H1 (cell line): ENCODE measurements around the gene CACNA1C. TPM values are rescaled to one million over a fixed set of nuclear protein-coding genes. Genes with fewer than 3 reads are reported as not detected.

ENCODE experiments used
- CTCF ChIA-PET: fragments of 300-600 bp; sonication (Branson Sonifier 250); formaldehyde crosslinking; loops from one replicate; lab custom pipeline; 2021; ENCODE audit not compliant: partially characterized antibody; lab: Charles Lee
- POLR2A ChIA-PET: fragments of 300-600 bp; sonication (Branson Sonifier 250); formaldehyde crosslinking; loops from one replicate; lab custom pipeline; 2021; ENCODE audit warnings: inconsistent platforms; ENCODE audit not compliant: partially characterized antibody; lab: Charles Lee
- DNase-seq, 2 experiments: peaks; one replicate each; pipeline versions ENCODE4 v3.0.0 to v3.0.0-alpha.2; 2010 to 2022; ENCODE audit warnings: low spot score in 2 of 2, low read depth in 1 of 2, mixed read lengths in 1 of 2
- FAIRE-seq: peaks from 2 replicates; lab custom pipeline; 2011; peaks lifted over from hg19 to GRCh38; lab: Jason Lieb, UNC
- H2AFZ ChIP-seq: 2 replicates; pipeline ENCODE4 v1.8.1; 2012; ENCODE audit warnings: low read length, inconsistent platforms
- H2AK5ac ChIP-seq: 2 replicates; pipeline ENCODE4 v1.6.1; 2013; ENCODE audit warnings: low read depth, low read length
- H2BK120ac ChIP-seq: replicated peaks from 2 replicates; pipeline ENCODE3; 2013; ENCODE audit warnings: low read depth, low read length, inconsistent platforms
- H2BK12ac ChIP-seq: 2 replicates; pipeline ENCODE4 v1.6.1; 2013; ENCODE audit warnings: low read depth, low read length
- H2BK15ac ChIP-seq: 2 replicates; pipeline ENCODE4 v1.6.1; 2013; ENCODE audit warnings: low read length
- H2BK20ac ChIP-seq: 2 replicates; pipeline ENCODE4 v1.6.1; 2013; ENCODE audit warnings: low read length
- H2BK5ac ChIP-seq: 2 replicates; pipeline ENCODE4 v1.6.1; 2013; ENCODE audit warnings: low read depth, low read length
- H3K14ac ChIP-seq: 2 replicates; pipeline ENCODE4 v1.6.1; 2013; ENCODE audit warnings: inconsistent platforms; ENCODE audit not compliant: insufficient read length
- H3K18ac ChIP-seq: 2 replicates; pipeline ENCODE4 v1.6.1; 2013; ENCODE audit warnings: low read length; ENCODE audit errors: extremely low read depth
- H3K23ac ChIP-seq: 2 replicates; pipeline ENCODE4 v1.6.1; 2013; ENCODE audit warnings: inconsistent platforms; ENCODE audit not compliant: insufficient read length
- H3K23me2 ChIP-seq: 2 replicates; pipeline ENCODE4 v1.6.1; 2013; ENCODE audit warnings: low read depth, low read length
- H3K27ac ChIP-seq: 2 replicates; pipeline ENCODE4 v1.6.1; 2011; ENCODE audit warnings: low read depth, low read length, inconsistent platforms
- H3K27me3 ChIP-seq, 4 experiments: replicated peaks in 1 of 4; 1 replicate in 1 of 4; 2 replicates in 3 of 4; pipeline versions ENCODE4 v1.6.1 to v1.8.1; 2011 to 2013; ENCODE audit warnings: low read length in 3 of 4, mild to moderate bottlenecking in 3 of 4, inconsistent platforms in 2 of 4, mixed read lengths in 2 of 4, moderate library complexity in 1 of 4; ENCODE audit not compliant: control insufficient read depth in 3 of 4, insufficient read depth in 3 of 4; ENCODE audit errors: extremely low read depth in 1 of 4
- H3K36me3 ChIP-seq, 4 experiments: 2 replicates each; pipeline versions ENCODE4 v1.6.1 to v1.8.1; 2011 to 2013; ENCODE audit warnings: mild to moderate bottlenecking in 4 of 4, low read length in 3 of 4, moderate library complexity in 2 of 4, control low read depth in 1 of 4, inconsistent platforms in 1 of 4; ENCODE audit not compliant: insufficient read depth in 4 of 4, control insufficient read depth in 2 of 4
- H3K4ac ChIP-seq: replicated peaks from 2 replicates; pipeline ENCODE3; 2013; ENCODE audit warnings: low read length, low read depth, mixed read lengths, inconsistent platforms; ENCODE audit not compliant: insufficient read length
- H3K4me1 ChIP-seq, 4 experiments: replicated peaks in 1 of 4; 1 replicate in 1 of 4; 2 replicates in 3 of 4; pipeline versions ENCODE4 v1.6.1 to v1.8.1; 2011 to 2013; ENCODE audit warnings: low read length in 3 of 4, inconsistent platforms in 2 of 4, mixed read lengths in 1 of 4; ENCODE audit not compliant: insufficient read depth in 4 of 4, control insufficient read depth in 3 of 4
- H3K4me2 ChIP-seq, 2 experiments: 2 replicates each; pipeline versions ENCODE4 v1.6.1 to v1.8.1; 2011 to 2013; ENCODE audit warnings: low read depth in 2 of 2, low read length in 2 of 2, control low read depth in 1 of 2, inconsistent platforms in 1 of 2, mild to moderate bottlenecking in 1 of 2; ENCODE audit not compliant: insufficient read depth in 1 of 2
- H3K4me3 ChIP-seq, 4 experiments: fragments of 200-600, 300-600 bp in 1 of 4; sonication (generic), shearing (Covaris generic), sonication (Bioruptor Twin) in 1 of 4; 2 replicates each; pipeline versions ENCODE4 v1.5.1 to v1.8.1; 2011 to 2016; ENCODE audit warnings: low read length in 4 of 4, low read depth in 3 of 4, control low read depth in 2 of 4, inconsistent platforms in 2 of 4, mild to moderate bottlenecking in 2 of 4, mixed read lengths in 1 of 4, moderate library complexity in 1 of 4; ENCODE audit not compliant: insufficient read depth in 2 of 4; ENCODE audit errors: extremely low read depth in 1 of 4
- H3K56ac ChIP-seq: replicated peaks from 2 replicates; pipeline ENCODE3; 2013; ENCODE audit warnings: low read depth, mild to moderate bottlenecking, mixed read lengths, low read length, inconsistent platforms; ENCODE audit not compliant: insufficient read length
- H3K79me1 ChIP-seq: 2 replicates; pipeline ENCODE4 v1.6.1; 2013; ENCODE audit warnings: low read depth, low read length, control low read depth
- H3K79me2 ChIP-seq, 2 experiments: 2 replicates each; pipeline versions ENCODE4 v1.6.1 to v1.8.1; 2012 to 2013; ENCODE audit warnings: low read length in 2 of 2, mild to moderate bottlenecking in 2 of 2, inconsistent platforms in 1 of 2; ENCODE audit not compliant: insufficient read depth in 2 of 2, control insufficient read depth in 1 of 2
- H3K9ac ChIP-seq, 4 experiments: replicated peaks in 1 of 4; 1 replicate in 1 of 4; 2 replicates in 3 of 4; pipeline versions ENCODE4 v1.6.1 to v1.8.1; 2011 to 2013; ENCODE audit warnings: low read depth in 3 of 4, low read length in 3 of 4, control low read depth in 2 of 4, mild to moderate bottlenecking in 2 of 4, moderate library complexity in 2 of 4, inconsistent platforms in 1 of 4; ENCODE audit errors: extremely low read depth in 1 of 4
- H3K9me3 ChIP-seq, 2 experiments: 2 replicates each; pipeline versions ENCODE4 v1.6.1 to v1.8.1; 2012 to 2013; ENCODE audit warnings: mild to moderate bottlenecking in 2 of 2, moderate library complexity in 2 of 2, control low read depth in 1 of 2, inconsistent platforms in 1 of 2, low read depth in 1 of 2, low read length in 1 of 2, mixed read lengths in 1 of 2; ENCODE audit not compliant: insufficient read depth in 2 of 2
- H4K20me1 ChIP-seq, 2 experiments: replicated peaks in 1 of 2; 2 replicates each; pipeline versions ENCODE3 to v1.8.1; 2011 to 2013; ENCODE audit warnings: inconsistent platforms in 2 of 2, low read length in 2 of 2, mild to moderate bottlenecking in 1 of 2; ENCODE audit not compliant: insufficient read depth in 2 of 2, control insufficient read depth in 1 of 2
- H4K5ac ChIP-seq: 2 replicates; pipeline ENCODE4 v1.6.1; 2013; ENCODE audit warnings: low read length, low read depth, mixed read lengths, inconsistent platforms; ENCODE audit not compliant: insufficient read length
- H4K8ac ChIP-seq: 2 replicates; pipeline ENCODE4 v1.8.0; 2013; ENCODE audit warnings: mild to moderate bottlenecking, moderate library complexity, low read length, inconsistent platforms; ENCODE audit not compliant: insufficient read depth; ENCODE audit errors: extremely low read depth
- H4K91ac ChIP-seq: replicated peaks from 2 replicates; pipeline ENCODE3; 2013; ENCODE audit warnings: low read length, mixed read lengths, inconsistent platforms; ENCODE audit not compliant: insufficient read length
- ASH2L ChIP-seq: fragments of 200-600, 300-600 bp; sonication (generic); IDR thresholded peaks from one replicate; pipeline ENCODE4 v1.7.1; 2017; ENCODE audit warnings: low read length
- EGR1 ChIP-seq: IDR thresholded peaks from 2 replicates; pipeline ENCODE4 v1.6.1; 2011; ENCODE audit warnings: low read depth, low read length, borderline replicate concordance
- KDM5A ChIP-seq: fragments of 200-600 bp; IDR thresholded peaks from 2 replicates; pipeline ENCODE4 v1.7.1; 2012; ENCODE audit warnings: mild to moderate bottlenecking, low read length, inconsistent platforms, mixed read lengths
- POLR2A ChIP-seq, 2 experiments: IDR thresholded peaks; 1 replicate in 1 of 2; 2 replicates in 1 of 2; pipeline ENCODE4 v1.6.1; 2011; ENCODE audit warnings: low read depth in 2 of 2, low read length in 2 of 2, mild to moderate bottlenecking in 2 of 2; ENCODE audit errors: control extremely low read depth in 1 of 2
- WGBS, 2 experiments: shearing (Covaris generic) in 1 of 2; methylation state at CpG; one replicate each; pipeline versions ENCODE4 v1.1.6 to v1.1.7; 2013 to 2015; ENCODE audit warnings: low lambda C conversion rate in 2 of 2, mixed read lengths in 2 of 2, inconsistent platforms in 1 of 2, low coverage in 1 of 2, missing lambda C conversion rate in 1 of 2; ENCODE audit not compliant: insufficient replicate concordance in 2 of 2, insufficient coverage in 1 of 2, insufficient read length in 1 of 2; ENCODE audit errors: extremely low coverage in 1 of 2, missing lambda C conversion rate in 1 of 2; 5-methylcytosine and 5-hydroxymethylcytosine counted together
- polyA plus RNA-seq, 7 experiments: library from polyadenylated mRNA; depleted of rRNA in 3 of 7; stranded (reverse) in 5 of 7; unstranded in 2 of 7; fragments of >200 nt in 5 of 7; fragments of 200-250 nt in 2 of 7; gene quantifications; 1 replicate in 5 of 7; 2 replicates in 1 of 7; 4 replicates in 1 of 7; pipeline versions ENCODE4 v1.2.1 to v1.2.3, GENCODE V29; 2011 to 2013; ENCODE audit warnings: missing spikeins in 2 of 7, mixed read lengths in 2 of 7
- total RNA-seq: library from RNA; stranded (reverse); fragmentation: NEBNext Ultra II Directional; extraction: Animal tissue kit (Norgen Biotek cat#: 25700); gene quantifications from 2 replicates; pipeline ENCODE4 v1.2.1, GENCODE V29; 2021

CACNA1C gene
- total and polyA plus RNA-seq, 2 of the 8 experiments (the other 6 are each of a cell fraction or from before 2014, with no cell fraction given): 1.3 TPM

DNA sequence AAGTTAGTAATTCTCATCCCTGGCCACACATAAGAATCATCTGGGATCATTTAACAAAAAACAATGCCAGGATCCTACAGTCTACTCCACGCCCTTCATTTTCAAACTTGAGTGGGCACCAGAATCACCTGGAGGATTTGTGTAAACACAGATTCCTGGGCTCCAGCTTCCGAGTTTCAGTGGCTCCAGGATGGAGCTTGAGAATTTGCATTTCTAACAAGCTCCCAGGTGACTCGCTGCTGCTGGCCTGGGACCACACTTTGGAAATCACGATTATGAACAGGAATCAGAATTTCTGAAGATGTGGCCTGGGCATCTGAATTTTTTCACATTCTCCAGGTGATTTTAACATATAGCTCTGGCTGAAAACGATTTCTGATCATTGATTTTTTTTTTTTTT, 234.8 kb downstream of the CACNA1C start:
- Histone ChIP-seq H3K14ac (no peak overlapping the region), H3K79me2 (no peaks in the 10 kb centered on the region), H3K4me3 (no peak overlapping the region), H3K18ac (no peak overlapping the region), H4K8ac (no peak overlapping the region), H2BK5ac (no peak overlapping the region), H3K23ac (no peak overlapping the region), H3K4me1 (peaks cover 5 to 12% (median 6%) of the 10 kb centered on the region in 4 experiments), H2BK20ac (no peak overlapping the region), H4K5ac (no peak overlapping the region), H2BK120ac (no peak overlapping the region), H3K36me3 (no peaks in the 10 kb centered on the region), H3K79me1 (no peaks in the 10 kb centered on the region), H2AK5ac (no peak overlapping the region; the same call in 1 of the 2 replicates), H3K27ac (no peak overlapping the region), H3K23me2 (no peaks in the 10 kb centered on the region), H3K9ac (no peak overlapping the region), H3K56ac (no peak overlapping the region), H2BK15ac (no peak overlapping the region), H2BK12ac (no peak overlapping the region), H3K4ac (no peak overlapping the region), H2AFZ (no peak overlapping the region), H3K27me3 (peaks cover 0 to 3% (median 0%) of the 10 kb centered on the region in 4 experiments; a peak in 1 of 7 replicates), H3K9me3 (no peaks in the 10 kb centered on the region), H4K20me1 (no peaks in the 10 kb centered on the region), H3K4me2 (no peak overlapping the region), H4K91ac (no peak overlapping the region)
- DNase-seq (no peak), FAIRE-seq (no peak)
- CTCF ChIA-PET: interaction anchor here (0.7 to 13.0 kb wide), 17 partner anchors 12 to 829 kb away, joined by 3 to 252 read pairs (median 4); partner anchors contain the start of gene CACNA1C
- 87% methylated on average over 5 of the region's 5 CpGs; no CpG with 5 or more reads in 1 of the 2 experiments for WGBS, 2 experiments
- POLR2A ChIA-PET: no interaction called here
- TF ChIP-seq EGR1: no peak
- no peak for TF ChIP-seq KDM5A
- no peak for TF ChIP-seq ASH2L
- no peak for TF ChIP-seq POLR2A (IDR thresholded peaks at IDR 0.05; ENCODE audit: control extremely low read depth in 1 of 2, low read depth in 2 of 2, low read length in 2 of 2)
